Mesothelial cell of epicardium (in vitro differentiated cells): ENCODE measurements around the gene ZNF282. TPM values are rescaled to one million over a fixed set of nuclear protein-coding genes. Genes with fewer than 3 reads are reported as not detected.
"Not testable (repeated sequence)": the region's sequence is repeated elsewhere in the genome, so short reads cannot be mapped to it uniquely, and the experiment has no call there.

ENCODE experiments used
- DNase-seq, 2 experiments: peaks; one replicate each; pipeline ENCODE4 v3.0.0; 2021; ENCODE audit warnings: low spot score in 2 of 2; ENCODE audit not compliant: unreplicated experiment in 2 of 2
- H3K27ac Mint-ChIP-seq: 2 replicates; pipeline ENCODE4 v1.8.0; 2021; ENCODE audit warnings: mixed read lengths
- H3K27me3 Mint-ChIP-seq: 2 replicates; pipeline ENCODE4 v1.8.0; 2021; ENCODE audit warnings: low read depth, mixed read lengths
- H3K36me3 Mint-ChIP-seq: 2 replicates; pipeline ENCODE4 v1.8.0; 2021; ENCODE audit warnings: mixed read lengths
- H3K4me1 Mint-ChIP-seq: 2 replicates; pipeline ENCODE4 v1.8.0; 2021; ENCODE audit warnings: mixed read lengths
- H3K4me3 Mint-ChIP-seq: 2 replicates; pipeline ENCODE4 v1.8.0; 2021; ENCODE audit warnings: mild to moderate bottlenecking, moderate library complexity, mixed read lengths
- H3K9me3 Mint-ChIP-seq: 2 replicates; pipeline ENCODE4 v1.8.0; 2021; ENCODE audit warnings: mixed read lengths
- CTCF ChIP-seq: fragments of 200-600 bp; sonication (generic); IDR thresholded peaks from one replicate; pipeline ENCODE4 v1.5.0; 2021; ENCODE audit warnings: antibody characterized with exemption; ENCODE audit not compliant: unreplicated experiment
- total RNA-seq: library from RNA; stranded (reverse); gene quantifications from 3 replicates; pipeline ENCODE4 v1.2.1, GENCODE V29; 2021

ZNF282 gene
- total RNA-seq, 1 donor from 2014 or later = 47.0 TPM

DNA sequence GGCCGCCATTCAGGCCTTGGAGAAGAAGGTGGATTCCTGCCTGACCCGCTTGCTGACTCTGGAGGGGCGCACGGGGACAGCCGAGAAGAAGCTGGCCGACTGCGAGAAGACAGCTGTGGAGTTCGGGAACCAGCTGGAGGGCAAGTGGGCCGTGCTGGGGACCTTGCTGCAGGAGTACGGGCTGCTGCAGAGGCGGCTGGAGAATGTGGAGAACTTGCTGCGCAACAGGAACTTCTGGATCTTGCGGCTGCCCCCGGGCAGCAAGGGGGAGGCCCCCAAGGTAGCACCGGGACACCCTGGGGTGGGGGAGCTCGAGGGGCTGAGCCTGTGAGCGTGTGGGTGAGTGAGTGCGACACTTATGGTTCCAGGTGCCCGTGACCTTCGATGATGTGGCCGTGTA, 71.1 kb downstream of the ZNF282 start:
- TF ChIP-seq CTCF = no peak
- H3K4me1 Mint-ChIP-seq = peaks cover 6% of the 10 kb centered on the region
- peaks cover 46% of the 10 kb centered on the region for H3K36me3 Mint-ChIP-seq
- peaks cover 4% of the 10 kb centered on the region for H3K9me3 Mint-ChIP-seq
- no peak overlapping the region for H3K4me3 Mint-ChIP-seq
- no peak for DNase-seq
- H3K27me3 Mint-ChIP-seq = no peaks in the 10 kb centered on the region
- H3K27ac Mint-ChIP-seq = no peak overlapping the region

GRCh38 chr7:149267733-149268132, 72.4 kb downstream of the ZNF282 start:
- Mint-ChIP-seq H3K36me3 (peaks cover 47% of the 10 kb centered on the region), H3K4me3 (no peak overlapping the region), H3K9me3 (peaks cover 4% of the 10 kb centered on the region), H3K4me1 (peaks cover 4% of the 10 kb centered on the region), H3K27ac (no peak overlapping the region), H3K27me3 (no peaks in the 10 kb centered on the region)
- TF ChIP-seq CTCF = no peak
- no peak for DNase-seq

GRCh38 chr7:149274424-149274823, 79.1 kb downstream of the ZNF282 start:
- H3K4me1 Mint-ChIP-seq, H3K27ac Mint-ChIP-seq, DNase-seq, H3K27me3 Mint-ChIP-seq, H3K4me3 Mint-ChIP-seq: not testable (repeated sequence)
- peaks cover 61% of the 10 kb centered on the region for H3K36me3 Mint-ChIP-seq
- H3K9me3 Mint-ChIP-seq = peaks cover 11% of the 10 kb centered on the region

Other genes starting within 250 kb of the ZNF282 start
- gene PDIA4, start 167.0 kb upstream of the ZNF282 start, total RNA-seq = 164 to 169 TPM (median 164 TPM) in 3 replicates
- gene ZNF786, start 104.8 kb upstream of the ZNF282 start, total RNA-seq = 10.9 to 12.1 TPM (median 11.0 TPM) in 3 replicates
- 7.0 to 7.3 TPM (median 7.2 TPM) in 3 replicates for gene ZNF425, start 69.2 kb upstream of the ZNF282 start, total RNA-seq
- gene ZNF398, start 48.1 kb upstream of the ZNF282 start, total RNA-seq = 20.0 to 21.9 TPM (median 20.6 TPM) in 3 replicates
- 20.5 to 20.8 TPM (median 20.5 TPM) in 3 replicates for gene ZNF212, start 44.1 kb downstream of the ZNF282 start, total RNA-seq
- gene ZNF783, start 66.7 kb downstream of the ZNF282 start, total RNA-seq = 34.9 to 37.0 TPM (median 35.5 TPM) in 3 replicates